ENCODE measurements around the gene JARID2.

- TF ChIP-seq CTCF (IDR thresholded peaks at IDR 0.05), result no peak
- no peak for TF ChIP-seq REST (IDR thresholded peaks at IDR 0.05; ENCODE audit: insufficient read depth in 1 of 2, low read depth in 2 of 2, low read length in 1 of 2)
- TF ChIP-seq POLR2AphosphoS5 (IDR thresholded peaks at IDR 0.05; ENCODE audit: low read depth, low read length), result no peak
Measured at GRCh38 chr6:15351631-15352030, 105.8 kb downstream of the JARID2 start.
